Mesodermal cell (in vitro differentiated cells): ENCODE data around the gene SHANK1.

ENCODE experiments used
- H3K27ac ChIP-seq: 2 replicates; pipeline ENCODE4 v1.7.0; 2013; ENCODE audit warnings: mild to moderate bottlenecking, low read depth, low read length, moderate library complexity; ENCODE audit not compliant: severe bottlenecking
- H3K36me3 ChIP-seq: 2 replicates; pipeline ENCODE4 v1.7.1; 2013; ENCODE audit warnings: mild to moderate bottlenecking, low read length, moderate library complexity; ENCODE audit not compliant: control insufficient read depth, insufficient read depth
- H3K4me1 ChIP-seq: one replicate; pipeline ENCODE4 v1.7.1; 2013; ENCODE audit warnings: mild to moderate bottlenecking, low read length; ENCODE audit not compliant: insufficient read depth, control insufficient read depth, poor library complexity, severe bottlenecking
- H3K4me3 ChIP-seq: 2 replicates; pipeline ENCODE4 v1.7.0; 2013; ENCODE audit warnings: low read length, control low read depth, mild to moderate bottlenecking; ENCODE audit not compliant: insufficient read depth, poor library complexity, severe bottlenecking; ENCODE audit errors: extremely low read depth
- H3K9me3 ChIP-seq: 2 replicates; pipeline ENCODE4 v1.7.1; 2013; ENCODE audit warnings: mild to moderate bottlenecking, low read length, moderate library complexity; ENCODE audit not compliant: control insufficient read depth
- WGBS, 2 experiments: methylation state at CpG; one replicate each; pipeline ENCODE4 v1.1.5; 2013; ENCODE audit warnings: missing lambda C conversion rate in 2 of 2; ENCODE audit not compliant: insufficient coverage in 2 of 2; 5-methylcytosine and 5-hydroxymethylcytosine counted together

Gene SHANK1

DNA sequence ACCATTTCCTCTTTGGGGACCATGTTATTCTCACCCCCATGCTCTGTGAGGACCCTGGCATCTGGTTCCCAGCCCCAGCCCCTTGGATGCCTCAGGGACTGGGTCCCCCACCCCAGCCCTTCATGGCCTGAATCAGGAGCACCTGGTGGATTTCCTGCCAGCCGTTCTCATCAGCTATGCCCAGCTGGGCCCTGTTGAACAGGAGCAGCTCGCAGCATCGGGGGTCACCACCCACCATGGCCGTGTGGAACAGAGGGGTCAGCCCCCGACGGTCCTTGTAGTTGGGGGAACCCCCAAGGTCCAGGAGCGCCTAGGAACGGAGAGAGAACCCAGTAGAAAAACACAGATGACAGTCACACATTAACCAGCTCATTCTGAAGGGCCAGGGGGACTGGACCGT, 7.8 kb downstream of the SHANK1 start:
- H3K36me3 ChIP-seq: peaks cover 3% of the 10 kb centered on the region
- 81 to 85% methylated on average over 7 to 8 of the region's 9 CpGs for WGBS, 2 experiments
- no peak overlapping the region for H3K4me3 ChIP-seq
- no peaks in the 10 kb centered on the region for H3K4me1 ChIP-seq
- H3K27ac ChIP-seq: no peak overlapping the region
- H3K9me3 ChIP-seq: no peaks in the 10 kb centered on the region

DNA sequence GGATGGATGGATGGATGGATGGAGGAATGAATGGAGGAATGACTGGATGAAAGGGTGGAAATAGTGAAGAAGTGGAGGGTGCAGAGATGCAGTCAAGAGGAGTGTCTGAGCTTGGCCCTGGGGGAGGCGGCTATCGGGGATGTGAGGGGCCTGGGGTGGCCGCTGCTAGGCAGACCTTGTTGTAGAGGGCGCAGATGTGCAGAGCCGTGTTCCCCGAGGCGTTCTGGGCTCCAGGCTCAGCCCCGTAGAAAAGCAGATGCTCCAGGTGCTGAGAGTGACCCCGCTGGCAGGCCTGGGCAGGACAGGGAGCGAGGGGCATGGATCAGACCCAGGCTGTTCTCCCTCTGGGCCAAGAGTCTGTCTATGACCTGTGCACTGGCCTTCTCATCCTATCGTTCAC, 8.4 kb downstream of the SHANK1 start:
- 81 to 82% methylated on average over 9 to 11 of the region's 11 CpGs for WGBS, 2 experiments
- H3K9me3 ChIP-seq: no peaks in the 10 kb centered on the region
- H3K27ac ChIP-seq: no peak overlapping the region
- H3K4me1 ChIP-seq: no peaks in the 10 kb centered on the region
- peaks cover 3% of the 10 kb centered on the region for H3K36me3 ChIP-seq
- no peak overlapping the region for H3K4me3 ChIP-seq

DNA sequence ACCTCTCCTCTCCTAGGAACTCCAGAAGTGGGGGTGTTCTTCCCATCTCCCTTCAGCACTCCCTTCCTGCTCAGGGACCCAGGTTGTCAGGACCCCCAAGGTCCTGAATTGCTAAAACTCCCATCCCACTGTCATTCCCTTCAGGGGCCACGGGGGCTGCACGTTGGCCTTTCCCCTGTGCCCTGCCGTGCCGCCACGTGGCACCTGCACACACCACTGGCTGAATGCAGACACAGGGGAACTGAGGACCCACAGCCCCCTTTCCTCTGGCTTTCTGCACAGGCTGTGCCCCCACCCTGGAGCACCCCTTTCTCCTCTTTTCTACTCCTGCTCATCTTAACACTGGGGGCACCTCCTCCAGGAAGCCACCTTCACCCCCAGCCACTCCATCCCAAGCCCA, 9.0 kb downstream of the SHANK1 start:
- 79 to 94% methylated on average over 5 of the region's 5 CpGs for WGBS, 2 experiments
- Histone ChIP-seq H3K4me3 (no peak overlapping the region), H3K36me3 (peaks cover 3% of the 10 kb centered on the region), H3K27ac (no peak overlapping the region), H3K9me3 (no peaks in the 10 kb centered on the region), H3K4me1 (no peaks in the 10 kb centered on the region)

DNA sequence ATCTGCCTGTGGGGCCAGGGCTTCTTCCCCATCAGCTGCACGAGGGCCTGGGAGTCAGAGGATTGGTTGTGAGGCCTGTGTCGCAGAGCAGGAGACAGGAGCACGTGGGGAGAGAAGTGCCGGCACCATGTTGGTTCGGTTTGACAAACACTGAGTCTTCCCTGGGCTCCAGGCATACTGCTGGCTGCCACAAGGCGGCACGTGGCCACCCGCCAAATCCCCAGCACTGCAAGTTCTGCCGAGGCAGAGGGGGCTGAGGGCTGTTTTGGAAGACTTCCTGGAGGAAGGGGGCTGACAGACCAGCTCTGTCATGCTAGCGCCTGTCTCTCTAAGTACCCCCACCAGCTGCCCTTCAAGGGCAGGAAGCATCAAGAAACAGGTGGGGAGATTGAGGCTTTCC, 9.5 kb downstream of the SHANK1 start:
- peaks cover 3% of the 10 kb centered on the region for H3K36me3 ChIP-seq
- 43 to 69% methylated on average over 6 to 9 of the region's 10 CpGs for WGBS, 2 experiments
- no peaks in the 10 kb centered on the region for H3K4me1 ChIP-seq
- no peaks in the 10 kb centered on the region for H3K9me3 ChIP-seq
- no peak overlapping the region for H3K4me3 ChIP-seq
- no peak overlapping the region for H3K27ac ChIP-seq

DNA sequence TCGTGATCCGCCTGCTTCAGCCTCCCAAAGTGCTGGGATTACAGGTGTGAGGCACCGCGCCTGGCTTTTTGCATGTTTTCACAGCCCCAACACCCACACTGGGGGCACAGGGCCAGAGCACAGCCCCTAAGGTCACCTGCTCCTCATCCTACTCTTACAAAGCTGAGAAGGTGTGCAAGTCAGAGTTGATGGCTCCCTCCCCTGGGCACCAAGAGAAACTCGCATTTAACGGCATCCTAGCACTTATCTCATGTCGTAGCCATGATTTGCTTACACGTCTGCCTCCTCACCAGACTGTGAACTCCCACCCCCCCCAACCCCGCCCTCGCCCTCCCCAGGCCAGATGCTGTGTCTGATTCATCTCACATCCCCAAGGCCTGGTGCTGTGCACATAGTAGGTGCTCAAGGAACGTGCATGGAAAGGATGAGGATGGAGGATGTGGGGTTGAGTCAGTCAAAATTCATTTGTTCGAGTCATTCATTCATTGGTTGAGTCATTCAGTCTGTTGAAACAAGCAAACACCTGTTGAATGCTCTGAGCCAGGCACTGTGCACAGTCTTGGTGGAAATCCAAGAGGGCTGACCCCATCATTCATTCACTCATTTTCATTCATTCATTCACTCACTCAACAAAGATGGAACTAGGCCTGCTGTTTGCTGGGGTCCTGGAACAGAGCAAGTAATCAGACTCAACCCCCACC, 11.3 kb downstream of the SHANK1 start:
- no peaks in the 10 kb centered on the region for H3K4me1 ChIP-seq
- H3K9me3 ChIP-seq: no peaks in the 10 kb centered on the region
- no peak overlapping the region for H3K4me3 ChIP-seq
- 75 to 79% methylated on average over 8 to 10 of the region's 12 CpGs for WGBS, 2 experiments
- no peak overlapping the region for H3K27ac ChIP-seq
- peaks cover 3% of the 10 kb centered on the region for H3K36me3 ChIP-seq

DNA sequence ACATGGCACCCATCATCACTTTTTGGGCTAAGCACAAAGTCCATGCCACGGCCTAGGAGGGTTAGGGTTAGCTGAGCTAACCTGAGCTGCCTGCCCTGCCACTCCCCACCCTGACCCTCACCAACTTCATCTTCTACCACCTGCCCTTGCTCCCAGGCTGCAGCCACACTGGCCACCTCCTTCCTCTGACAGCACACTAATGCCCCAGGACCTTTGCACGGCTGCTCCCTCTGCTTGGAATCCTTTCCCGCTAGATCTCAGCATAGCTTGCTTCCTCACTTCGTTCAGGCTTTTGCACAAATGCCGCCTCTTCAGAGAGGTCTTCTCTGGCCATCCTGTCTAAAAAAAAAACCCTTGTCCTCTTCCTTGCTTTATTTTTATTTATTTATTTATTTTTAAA, 13.2 kb downstream of the SHANK1 start:
- no peaks in the 10 kb centered on the region for H3K4me1 ChIP-seq
- 68 to 80% methylated on average over 3 to 5 of the region's 5 CpGs for WGBS, 2 experiments
- H3K27ac ChIP-seq: no peak overlapping the region
- H3K4me3 ChIP-seq: no peak overlapping the region
- H3K36me3 ChIP-seq: peaks cover 3% of the 10 kb centered on the region
- H3K9me3 ChIP-seq: no peaks in the 10 kb centered on the region

DNA sequence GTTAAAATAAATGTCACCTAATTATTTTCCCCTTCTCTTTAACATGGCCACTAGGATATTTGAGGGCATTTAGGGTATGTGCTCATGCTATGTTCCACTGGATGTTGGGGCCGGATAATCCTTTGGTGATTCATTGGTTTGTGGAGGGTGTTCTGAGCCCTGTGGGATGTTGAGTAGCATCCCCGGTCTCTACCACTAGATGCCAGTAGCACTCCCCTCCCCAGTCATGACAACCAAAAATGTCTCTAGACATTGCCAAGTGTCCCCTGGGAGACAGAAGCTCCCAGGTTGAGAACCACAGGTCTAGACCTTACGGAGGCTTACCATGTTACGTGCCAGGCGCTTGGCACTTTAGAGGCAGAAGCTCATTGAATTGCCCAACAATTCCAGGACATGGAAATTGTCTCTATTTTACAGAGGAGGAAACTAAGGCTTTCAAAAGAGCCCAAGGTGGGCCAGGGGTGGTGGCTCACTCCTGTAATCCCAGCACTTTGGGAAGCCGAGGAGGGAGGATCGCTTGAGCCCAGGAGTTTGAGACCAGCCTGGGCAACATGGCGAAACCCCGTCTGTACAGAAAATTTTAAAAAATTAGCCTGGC, 14.1 kb downstream of the SHANK1 start:
- Histone ChIP-seq H3K4me1 (no peaks in the 10 kb centered on the region), H3K27ac (no peak overlapping the region), H3K4me3 (no peak overlapping the region), H3K9me3 (no peaks in the 10 kb centered on the region), H3K36me3 (no peaks in the 10 kb centered on the region)
- 69 to 75% methylated on average over 6 to 7 of the region's 9 CpGs for WGBS, 2 experiments

DNA sequence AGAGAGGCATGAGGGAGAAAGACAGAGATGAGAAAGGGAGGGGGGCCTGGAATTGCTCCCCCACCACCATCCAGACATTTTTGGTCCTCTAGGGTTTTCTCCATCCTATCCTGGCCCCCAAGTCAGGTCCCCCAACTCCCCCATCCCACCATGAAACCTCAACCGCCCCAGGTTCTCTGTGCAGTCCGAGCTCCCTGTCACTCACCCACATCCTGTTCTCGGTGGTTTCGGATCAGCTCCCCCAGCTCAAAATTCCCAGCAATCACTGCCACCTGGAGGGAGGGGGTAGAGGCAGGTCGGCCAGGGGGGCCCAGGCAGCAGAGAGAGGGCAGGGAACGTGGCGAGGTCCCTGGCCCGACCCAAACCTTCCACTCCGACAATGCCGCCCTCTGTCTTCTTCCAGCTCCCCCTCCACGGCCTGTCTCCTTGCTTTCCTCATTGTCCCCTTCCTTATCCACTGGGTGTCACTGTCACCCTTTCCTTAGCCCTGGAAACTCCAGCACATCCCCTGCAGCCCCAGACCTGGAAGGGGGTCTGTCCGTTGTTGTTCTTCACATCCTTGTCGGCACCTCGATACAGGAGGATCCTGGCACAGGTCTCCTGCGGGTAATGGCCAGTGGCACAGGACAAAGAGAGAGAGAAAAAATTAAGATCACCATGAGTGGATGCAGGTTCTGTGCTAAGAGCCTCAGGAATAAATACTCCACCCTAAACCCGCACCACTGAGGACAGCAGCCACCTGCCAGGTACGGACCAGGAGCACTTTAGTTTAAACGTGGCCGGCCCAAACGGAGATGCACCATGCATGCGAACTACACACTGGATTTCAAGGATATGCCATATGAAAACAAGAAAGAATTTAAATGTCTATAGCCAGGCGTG, 15.4 kb downstream of the SHANK1 start:
- WGBS, 2 experiments: 55 to 57% methylated on average over 13 to 21 of the region's 22 CpGs
- no peak overlapping the region for H3K4me3 ChIP-seq
- no peaks in the 10 kb centered on the region for H3K9me3 ChIP-seq
- no peaks in the 10 kb centered on the region for H3K36me3 ChIP-seq
- no peaks in the 10 kb centered on the region for H3K4me1 ChIP-seq
- H3K27ac ChIP-seq: no peak overlapping the region

DNA sequence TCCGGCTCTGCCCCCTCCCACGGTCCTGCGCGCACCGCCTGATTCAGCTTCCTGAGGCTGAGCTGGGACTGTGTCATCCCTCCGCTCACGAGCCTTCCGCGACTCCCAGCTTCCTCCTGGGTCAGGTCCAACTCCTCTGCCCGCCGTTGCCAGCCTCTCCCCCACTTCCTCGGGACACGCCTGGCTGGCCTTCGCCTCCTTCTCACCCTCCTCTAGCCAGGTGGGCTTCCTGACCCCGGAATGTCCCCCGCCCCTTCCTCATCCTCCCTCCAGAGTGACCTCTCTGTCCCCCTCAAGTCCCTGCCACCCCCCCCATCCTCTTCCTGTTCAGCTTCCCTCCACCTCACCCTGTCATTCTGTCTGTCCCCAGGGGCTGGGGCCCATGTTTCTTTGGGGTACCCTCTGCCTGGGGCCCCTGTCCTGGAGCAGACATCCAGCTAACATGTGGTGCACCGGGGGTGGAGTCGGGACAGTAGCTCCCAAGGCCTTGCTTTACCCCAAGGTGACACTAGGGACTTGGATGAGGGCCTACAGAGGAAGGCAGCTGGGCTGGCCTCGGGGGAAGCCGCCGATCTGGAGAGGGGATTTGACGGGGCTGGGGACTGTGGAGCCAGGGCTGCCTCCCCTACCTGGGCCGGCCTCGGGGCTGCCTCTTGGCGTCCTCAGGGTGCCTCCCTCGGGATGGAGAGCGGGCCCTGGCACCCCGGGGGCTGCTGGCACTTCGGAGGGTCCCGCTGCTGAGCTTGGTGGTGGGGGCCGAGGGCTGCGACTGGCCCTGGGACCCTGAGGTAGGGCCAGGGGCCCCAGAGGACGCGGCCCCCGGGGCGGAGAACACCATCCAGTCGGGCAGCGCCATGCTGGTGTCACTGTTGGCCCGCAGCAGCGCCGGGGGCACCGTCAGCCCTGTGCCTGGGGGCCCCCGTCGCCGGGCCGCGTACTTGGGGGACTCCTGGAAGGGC, 16.5 kb downstream of the SHANK1 start:
- Histone ChIP-seq H3K27ac (no peak overlapping the region), H3K4me1 (no peaks in the 10 kb centered on the region), H3K36me3 (no peaks in the 10 kb centered on the region), H3K4me3 (no peak overlapping the region), H3K9me3 (no peaks in the 10 kb centered on the region)
- 81 to 87% methylated on average over 23 to 38 of the region's 47 CpGs for WGBS, 2 experiments
